HG03039 (cell line): ENCODE measurements around the gene TMEM185B.
"Not testable (repeated sequence)": the region's sequence is repeated elsewhere in the genome, so short reads cannot be mapped to it uniquely, and the experiment has no call there.

Experiments
- ATAC-seq: cut with Tn5 transposase; IDR thresholded peaks from one replicate; pipeline ENCODE4 v1.9.1; 2021; ENCODE audit warnings: mild to moderate bottlenecking, moderate library complexity; ENCODE audit not compliant: unreplicated experiment

TMEM185B gene

GRCh38 chr2:120223034-120223912 lies at the start of gene TMEM185B:
Gene TMEM185B, minus strand, starts transcription at chr2:120223400. Its CDS starts 424 bp downstream, at chr2:120222976.
- ATAC-seq, result peak; percentile 78

- no peak for ATAC-seq
These were observed 48.6 kb upstream of the TMEM185B start for GRCh38 chr2:120271711-120272379.

GRCh38 chr2:120269816-120270215 lies 46.6 kb upstream of the TMEM185B start:
- no peak for ATAC-seq

- ATAC-seq, result no peak
These were observed 46.0 kb upstream of the TMEM185B start for GRCh38 chr2:120269076-120269744.

- no peak for ATAC-seq
These were observed 44.1 kb upstream of the TMEM185B start for GRCh38 chr2:120267348-120267747.

- peak; percentile 34 for ATAC-seq
These were observed 41.8 kb upstream of the TMEM185B start for GRCh38 chr2:120265006-120265405.

- no peak for ATAC-seq
These were observed 39.7 kb upstream of the TMEM185B start for GRCh38 chr2:120262761-120263428.

- ATAC-seq, result no peak
These were observed 39.0 kb upstream of the TMEM185B start for GRCh38 chr2:120262150-120262549.

GRCh38 chr2:120261387-120262006 lies 38.3 kb upstream of the TMEM185B start:
- ATAC-seq, result peak; percentile 86

- ATAC-seq, result no peak
These were observed 37.5 kb upstream of the TMEM185B start for GRCh38 chr2:120260736-120261135.

- not testable (repeated sequence) for ATAC-seq
These were observed 36.7 kb upstream of the TMEM185B start for GRCh38 chr2:120259939-120260338.

GRCh38 chr2:120258196-120258595 lies 35.0 kb upstream of the TMEM185B start:
- no peak for ATAC-seq

- ATAC-seq, result no peak
These were observed 34.3 kb upstream of the TMEM185B start for GRCh38 chr2:120257522-120257921.

- ATAC-seq, result no peak
These were observed 33.4 kb upstream of the TMEM185B start for GRCh38 chr2:120256651-120257000.

GRCh38 chr2:120255986-120256650 lies 32.9 kb upstream of the TMEM185B start:
- ATAC-seq, result no peak

- no peak for ATAC-seq
These were observed 31.9 kb upstream of the TMEM185B start for GRCh38 chr2:120255071-120255470.

- no peak for ATAC-seq
These were observed 31.0 kb upstream of the TMEM185B start for GRCh38 chr2:120254178-120254577.

- peak; percentile 21 for ATAC-seq
These were observed 30.1 kb upstream of the TMEM185B start for GRCh38 chr2:120253021-120253882.
